ENCODE results near the gene MRNIP. TPM values are rescaled to one million over a fixed set of nuclear protein-coding genes. Genes with fewer than 3 reads are reported as not detected.
A peak's percentile ranks its signal among the peaks of the same experiment; 100 is the strongest.

Gene MRNIP
- total RNA-seq, 2 experiments from 2014 or later, result 16.2 to 16.3 TPM

DNA sequence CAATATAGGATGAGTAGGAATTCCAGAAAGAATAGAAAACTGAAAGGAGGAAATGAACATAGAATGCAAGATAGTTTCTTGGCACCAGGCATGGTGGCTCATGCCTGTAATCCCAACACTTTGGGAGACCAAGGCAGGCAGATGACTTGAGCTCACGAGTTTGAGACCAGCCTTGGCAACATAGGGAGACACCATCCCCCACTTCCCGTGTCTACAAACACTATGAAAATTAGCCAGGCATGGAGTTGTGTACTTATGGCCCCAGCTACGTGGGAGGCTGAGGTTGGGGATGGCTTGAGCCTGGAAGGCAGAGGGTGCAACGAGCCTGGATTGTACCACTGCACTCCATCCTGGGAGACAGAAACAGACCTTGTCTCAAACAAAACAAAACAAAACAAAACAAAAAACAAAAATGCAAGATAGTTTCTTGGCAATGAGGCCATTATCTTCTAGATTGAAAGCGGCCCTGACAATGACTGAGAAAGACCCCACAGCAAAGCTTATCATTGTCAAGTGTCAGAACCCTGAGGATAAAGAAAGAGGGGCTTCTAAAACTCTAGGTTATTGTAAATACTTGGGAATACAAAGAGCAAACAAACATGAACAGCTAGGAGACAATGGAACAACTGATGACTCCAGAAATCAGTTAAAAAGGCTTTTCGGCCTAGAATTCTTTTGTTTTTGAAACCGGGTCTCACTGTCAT lies 28.7 kb downstream of the MRNIP start:
- intact Hi-C loops (cut with micrococcal nuclease), result no loop called here
- Mint-ChIP-seq H3K27me3 (ENCODE audit: low read depth) (no peaks in the 10 kb centered on the region), H3K27ac (no peak overlapping the region), H3K36me3 (ENCODE audit: low read depth) (peaks cover 50% of the 10 kb centered on the region), H3K9me3 (no peaks in the 10 kb centered on the region), H3K4me1 (ENCODE audit: low read depth) (peaks cover 22% of the 10 kb centered on the region), H3K4me3 (no peak overlapping the region)
- no peak for DNase-seq
- CTCF ChIA-PET, result interaction anchor here (0.9 kb wide), 1 partner anchor 28 kb away, joined by 6 read pairs; no protein-coding TSS in a partner anchor

GRCh38 chr5:179828756-179829421 lies 29.7 kb downstream of the MRNIP start:
- Mint-ChIP-seq H3K27ac (peak overlapping the region; percentile 54), H3K36me3 (ENCODE audit: low read depth) (peaks cover 55% of the 10 kb centered on the region), H3K9me3 (no peaks in the 10 kb centered on the region), H3K4me1 (ENCODE audit: low read depth) (peaks cover 26% of the 10 kb centered on the region), H3K4me3 (no peak overlapping the region), H3K27me3 (ENCODE audit: low read depth) (no peaks in the 10 kb centered on the region)
- DNase-seq, result no peak
- CTCF ChIA-PET, result interaction anchor here (0.6 to 0.8 kb wide), 2 partner anchors 18 to 27 kb away, joined by 3 read pairs; no protein-coding TSS in a partner anchor
- intact Hi-C loops (cut with micrococcal nuclease), result no loop called here

GRCh38 chr5:179827680-179828079 lies 30.9 kb downstream of the MRNIP start:
- Mint-ChIP-seq H3K36me3 (ENCODE audit: low read depth) (peaks cover 51% of the 10 kb centered on the region), H3K4me3 (peak overlapping the region; percentile 27), H3K27me3 (ENCODE audit: low read depth) (no peaks in the 10 kb centered on the region), H3K4me1 (ENCODE audit: low read depth) (peaks cover 33% of the 10 kb centered on the region), H3K27ac (peak overlapping the region; percentile 88), H3K9me3 (no peaks in the 10 kb centered on the region)
- intact Hi-C loops (cut with micrococcal nuclease), result loop anchor here (1.0 kb wide), 1 partner anchor 9 kb away; no protein-coding TSS in a partner anchor
- CTCF ChIA-PET, result interaction anchor here (1.3 to 2.0 kb wide), 2 partner anchors 9 to 26 kb away, joined by 9 read pairs; no protein-coding TSS in a partner anchor
- peak; percentile 87 for DNase-seq

DNA sequence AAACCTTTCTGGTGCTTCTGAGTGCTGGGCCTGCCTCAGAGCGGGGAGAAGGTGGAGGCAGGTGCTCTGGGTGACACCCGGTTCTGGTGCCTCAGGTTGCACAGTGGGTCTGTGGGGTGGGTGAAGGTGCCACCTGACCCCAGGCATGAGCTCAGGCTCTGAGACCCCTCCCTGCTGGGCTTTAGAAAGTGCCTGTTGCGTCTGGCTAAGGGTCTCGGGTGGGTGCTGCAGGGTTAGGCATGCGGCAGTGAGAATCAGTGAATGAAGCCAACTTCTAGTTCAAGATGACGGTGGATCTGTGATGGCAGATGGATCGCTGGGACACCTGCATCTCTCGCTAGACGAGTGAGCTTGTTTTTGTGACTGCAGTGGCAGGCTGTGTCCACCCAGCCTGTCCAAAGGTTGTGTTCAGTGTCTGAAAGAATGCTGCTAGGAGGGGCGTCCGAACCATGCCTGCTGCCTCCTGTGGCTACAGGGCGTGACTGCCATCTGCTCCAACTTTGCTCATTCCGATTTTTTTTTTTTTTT lies 32.9 kb downstream of the MRNIP start:
- DNase-seq, result no peak
- H3K27ac Mint-ChIP-seq, result no peak overlapping the region
- peaks cover 46% of the 10 kb centered on the region for H3K36me3 Mint-ChIP-seq (ENCODE audit: low read depth)
- no peaks in the 10 kb centered on the region for H3K27me3 Mint-ChIP-seq (ENCODE audit: low read depth)
- no peaks in the 10 kb centered on the region for H3K9me3 Mint-ChIP-seq
- CTCF ChIA-PET, result interaction anchor here (0.6 to 2.0 kb wide), 2 partner anchors 11 to 167 kb away, joined by 3 to 9 read pairs; no protein-coding TSS in a partner anchor
- intact Hi-C loops (cut with micrococcal nuclease), result no loop called here
- H3K4me1 Mint-ChIP-seq (ENCODE audit: low read depth), result peaks cover 42% of the 10 kb centered on the region
- no peak overlapping the region for H3K4me3 Mint-ChIP-seq

DNA sequence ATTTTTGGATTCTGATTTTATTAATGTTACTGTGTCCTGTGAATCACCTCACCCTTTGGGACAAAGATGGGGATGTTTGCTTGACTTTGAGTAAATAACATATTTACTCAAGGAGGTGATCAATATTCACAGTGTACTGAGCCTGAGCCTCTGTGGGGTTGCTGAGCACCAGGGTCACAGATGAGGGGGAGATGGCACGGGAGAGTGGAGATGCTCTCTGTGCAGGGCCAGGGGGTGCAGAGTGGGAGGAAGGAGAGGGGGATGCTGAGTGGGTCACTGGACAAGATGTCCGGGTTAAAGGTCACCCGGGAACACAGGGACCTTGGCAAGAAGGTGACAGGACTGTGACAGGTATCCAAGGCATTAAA lies 33.9 kb downstream of the MRNIP start:
- no peak for DNase-seq
- no peaks in the 10 kb centered on the region for H3K27me3 Mint-ChIP-seq (ENCODE audit: low read depth)
- H3K9me3 Mint-ChIP-seq, result no peaks in the 10 kb centered on the region
- CTCF ChIA-PET, result no interaction called here
- intact Hi-C loops (cut with micrococcal nuclease), result no loop called here
- H3K4me1 Mint-ChIP-seq (ENCODE audit: low read depth), result peaks cover 50% of the 10 kb centered on the region
- H3K36me3 Mint-ChIP-seq (ENCODE audit: low read depth), result peaks cover 38% of the 10 kb centered on the region
- H3K27ac Mint-ChIP-seq, result no peak overlapping the region
- no peak overlapping the region for H3K4me3 Mint-ChIP-seq

DNA sequence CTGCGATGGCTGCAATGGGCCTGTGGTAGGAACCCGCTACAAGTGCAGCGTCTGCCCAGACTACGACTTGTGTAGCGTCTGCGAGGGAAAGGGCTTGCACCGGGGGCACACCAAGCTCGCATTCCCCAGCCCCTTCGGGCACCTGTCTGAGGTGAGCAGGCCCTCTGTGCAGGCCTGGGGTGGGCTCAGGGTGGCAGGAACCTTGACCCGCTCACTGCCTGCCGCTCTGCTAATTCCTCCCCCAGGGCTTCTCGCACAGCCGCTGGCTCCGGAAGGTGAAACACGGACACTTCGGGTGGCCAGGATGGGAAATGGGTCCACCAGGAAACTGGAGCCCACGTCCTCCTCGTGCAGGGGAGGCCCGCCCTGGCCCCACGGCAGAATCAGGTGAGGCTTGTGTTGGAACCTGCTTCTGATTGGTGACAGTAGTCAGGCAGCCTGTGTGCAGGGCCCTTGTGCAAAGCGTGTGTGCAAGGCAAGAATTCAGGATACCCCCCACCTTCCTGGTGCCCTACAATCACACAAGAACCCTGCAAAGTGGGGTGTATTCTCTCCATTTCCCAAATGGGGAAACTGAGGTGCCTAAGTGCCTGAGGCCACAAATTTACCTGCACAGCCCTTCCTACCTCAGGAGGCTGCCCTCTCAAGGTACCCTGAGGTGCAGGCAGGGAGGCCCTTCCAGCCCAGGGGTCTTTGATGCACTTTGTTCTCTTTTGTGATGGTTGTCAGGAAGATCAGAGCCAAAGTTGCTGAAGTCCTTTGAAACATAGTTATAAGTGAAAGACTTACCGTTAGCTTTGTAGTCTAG lies 34.5 kb downstream of the MRNIP start:
- Mint-ChIP-seq H3K4me3 (no peak overlapping the region), H3K27me3 (ENCODE audit: low read depth) (no peaks in the 10 kb centered on the region), H3K9me3 (no peaks in the 10 kb centered on the region), H3K36me3 (ENCODE audit: low read depth) (peaks cover 34% of the 10 kb centered on the region), H3K27ac (no peak overlapping the region), H3K4me1 (ENCODE audit: low read depth) (peaks cover 53% of the 10 kb centered on the region)
- DNase-seq, result no peak
- CTCF ChIA-PET, result no interaction called here
- intact Hi-C loops (cut with micrococcal nuclease), result no loop called here

DNA sequence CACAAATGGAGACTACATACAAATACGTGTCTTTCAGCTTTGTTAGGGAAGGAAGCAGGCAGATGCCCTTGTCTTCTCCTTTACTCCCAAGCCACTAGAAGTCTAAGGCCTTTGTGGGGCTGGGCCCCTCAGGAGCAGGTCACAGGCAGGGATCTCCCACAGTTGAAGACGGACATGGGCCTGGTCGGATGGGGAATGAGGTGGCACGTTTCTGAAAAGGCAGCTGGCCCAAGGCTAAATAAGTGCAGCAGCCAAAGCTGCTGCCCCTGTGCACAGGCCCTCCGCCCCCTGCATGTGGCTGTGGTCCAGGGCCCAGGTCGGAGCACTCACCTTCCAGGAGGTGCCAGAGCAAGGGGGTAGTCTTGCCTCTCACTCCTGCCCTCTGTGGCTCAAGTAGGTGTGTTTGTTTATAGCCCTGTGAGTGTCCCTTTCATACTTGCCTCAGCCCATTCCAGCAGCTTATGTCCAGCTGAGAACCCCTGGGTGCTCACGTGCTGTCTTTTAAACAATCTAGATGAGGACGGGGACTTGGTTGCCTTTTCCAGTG lies 36.1 kb downstream of the MRNIP start:
- Mint-ChIP-seq H3K27me3 (ENCODE audit: low read depth) (peaks cover 4% of the 10 kb centered on the region), H3K36me3 (ENCODE audit: low read depth) (peaks cover 22% of the 10 kb centered on the region), H3K4me1 (ENCODE audit: low read depth) (peaks cover 53% of the 10 kb centered on the region), H3K4me3 (peak overlapping the region; percentile 88), H3K9me3 (no peaks in the 10 kb centered on the region), H3K27ac (no peak overlapping the region)
- intact Hi-C loops (cut with micrococcal nuclease), result no loop called here
- DNase-seq, result no peak
- CTCF ChIA-PET, result interaction anchor here (0.7 to 1.5 kb wide), 3 partner anchors 14 to 72 kb away, joined by 3 to 4 read pairs (median 3); no protein-coding TSS in a partner anchor

DNA sequence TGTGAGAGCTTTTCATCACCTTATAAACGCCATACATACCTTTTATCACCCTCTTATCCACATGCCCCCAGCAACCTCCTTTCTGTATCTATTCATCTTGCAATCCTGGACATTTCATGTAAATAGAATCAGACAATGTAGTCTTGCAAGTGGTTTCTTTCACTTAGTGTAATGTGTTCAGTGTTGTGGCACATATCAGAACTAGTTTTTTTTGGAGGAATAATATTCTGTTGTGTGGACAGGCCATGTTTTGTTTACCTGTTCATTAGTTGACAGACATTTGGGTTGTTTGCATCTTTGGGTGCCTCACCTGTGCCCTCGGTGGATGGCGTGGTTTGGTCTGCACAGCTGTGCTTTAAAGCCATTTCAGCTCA lies 36.6 kb downstream of the MRNIP start:
- H3K27ac Mint-ChIP-seq, result peak overlapping the region; percentile 92
- peaks cover 4% of the 10 kb centered on the region for H3K27me3 Mint-ChIP-seq (ENCODE audit: low read depth)
- intact Hi-C loops (cut with micrococcal nuclease), result no loop called here
- H3K4me1 Mint-ChIP-seq (ENCODE audit: low read depth), result peaks cover 51% of the 10 kb centered on the region
- H3K36me3 Mint-ChIP-seq (ENCODE audit: low read depth), result peaks cover 22% of the 10 kb centered on the region
- no peaks in the 10 kb centered on the region for H3K9me3 Mint-ChIP-seq
- H3K4me3 Mint-ChIP-seq, result peak overlapping the region; percentile 88
- DNase-seq, result no peak
- CTCF ChIA-PET, result interaction anchor here (0.7 to 1.5 kb wide), 3 partner anchors 15 to 73 kb away, joined by 3 to 4 read pairs (median 3); no protein-coding TSS in a partner anchor

GRCh38 chr5:179821298-179822058 lies 37.1 kb downstream of the MRNIP start:
- peaks cover 19% of the 10 kb centered on the region for H3K36me3 Mint-ChIP-seq (ENCODE audit: low read depth)

DNA sequence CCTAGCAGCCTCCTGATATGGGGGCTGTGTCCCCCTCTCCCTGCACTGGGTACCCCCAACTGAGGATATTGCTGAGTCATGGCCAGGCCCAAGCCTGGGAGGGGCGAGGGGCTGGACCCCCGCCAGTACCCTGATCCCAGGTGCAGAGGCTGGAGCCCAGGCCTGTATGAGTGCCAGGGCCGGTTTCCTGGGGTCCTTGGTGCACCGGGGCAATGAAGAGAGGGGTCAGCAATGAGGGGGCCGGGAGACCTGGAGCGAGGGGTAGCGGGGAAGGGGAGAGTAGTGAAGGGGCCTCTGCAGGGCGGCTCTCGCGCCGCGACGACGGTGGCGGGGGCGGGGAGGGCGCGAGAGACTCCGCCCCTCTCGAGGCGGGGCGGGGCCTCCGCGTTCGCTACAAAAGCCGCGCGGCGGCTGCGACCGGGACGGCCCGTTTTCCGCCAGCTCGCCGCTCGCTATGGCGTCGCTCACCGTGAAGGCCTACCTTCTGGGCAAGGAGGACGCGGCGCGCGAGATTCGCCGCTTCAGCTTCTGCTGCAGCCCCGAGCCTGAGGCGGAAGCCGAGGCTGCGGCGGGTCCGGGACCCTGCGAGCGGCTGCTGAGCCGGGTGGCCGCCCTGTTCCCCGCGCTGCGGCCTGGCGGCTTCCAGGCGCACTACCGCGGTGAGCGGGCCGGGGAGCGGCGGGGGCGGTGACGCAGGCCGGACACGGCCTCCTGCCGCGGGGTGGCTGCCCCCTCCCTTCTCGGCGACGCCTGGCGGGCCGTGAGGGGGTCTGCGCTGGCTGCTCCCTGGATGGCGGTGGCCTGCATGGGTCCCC lies 37.9 kb downstream of the MRNIP start, which contains the start of gene SQSTM1:
SQSTM1 (plus strand) TSS at position 423 of the 815 bp plus-strand sequence; CDS start at position 455, 32 bp downstream.
- DNase-seq, result peak; percentile 74
- CTCF ChIA-PET, result interaction anchor here (0.6 to 1.5 kb wide), 4 partner anchors 16 to 1379 kb away, joined by 3 to 7 read pairs (median 3); no protein-coding TSS in a partner anchor
- peaks cover 20% of the 10 kb centered on the region for H3K36me3 Mint-ChIP-seq (ENCODE audit: low read depth)
- H3K9me3 Mint-ChIP-seq, result no peaks in the 10 kb centered on the region
- peaks cover 4% of the 10 kb centered on the region for H3K27me3 Mint-ChIP-seq (ENCODE audit: low read depth)
- intact Hi-C loops (cut with micrococcal nuclease), result loop anchor here (1.0 to 2.0 kb wide), 7 partner anchors 13 to 270 kb away; partner anchors contain the start of genes CANX, HNRNPH1, MAML1 and MRNIP
- peak within 1 kb of the TSS; percentile 88 for H3K4me3 Mint-ChIP-seq
- peaks cover 47% of the 10 kb centered on the region for H3K4me1 Mint-ChIP-seq (ENCODE audit: low read depth)
- H3K27ac Mint-ChIP-seq, result peak within 1 kb of the TSS; percentile 92

More at GRCh38 chr5:179821298-179822058, 37.1 kb downstream of the MRNIP start:
- Mint-ChIP-seq H3K4me3 (peak overlapping the region; percentile 88), H3K27me3 (ENCODE audit: low read depth) (peaks cover 4% of the 10 kb centered on the region), H3K27ac (peak overlapping the region; percentile 92), H3K9me3 (no peaks in the 10 kb centered on the region), H3K4me1 (ENCODE audit: low read depth) (peaks cover 47% of the 10 kb centered on the region)
- CTCF ChIA-PET, result interaction anchor here (0.7 to 1.5 kb wide), 4 partner anchors 15 to 73 kb away, joined by 3 to 4 read pairs (median 3); no protein-coding TSS in a partner anchor
- intact Hi-C loops (cut with micrococcal nuclease), result loop anchor here (1.0 to 2.0 kb wide), 5 partner anchors 14 to 271 kb away; partner anchors contain the start of genes MAML1, MRNIP and RUFY1
- peak; percentile 92 for DNase-seq

All from activated naive CD4-positive, alpha-beta T cell treated with anti-CD3 and anti-CD28 coated beads for 36 hours (primary cell).